Measurements from ENCODE around the gene LIN52.

The LIN52 gene, protein sequence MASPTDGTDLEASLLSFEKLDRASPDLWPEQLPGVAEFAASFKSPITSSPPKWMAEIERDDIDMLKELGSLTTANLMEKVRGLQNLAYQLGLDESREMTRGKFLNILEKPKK

DNA sequence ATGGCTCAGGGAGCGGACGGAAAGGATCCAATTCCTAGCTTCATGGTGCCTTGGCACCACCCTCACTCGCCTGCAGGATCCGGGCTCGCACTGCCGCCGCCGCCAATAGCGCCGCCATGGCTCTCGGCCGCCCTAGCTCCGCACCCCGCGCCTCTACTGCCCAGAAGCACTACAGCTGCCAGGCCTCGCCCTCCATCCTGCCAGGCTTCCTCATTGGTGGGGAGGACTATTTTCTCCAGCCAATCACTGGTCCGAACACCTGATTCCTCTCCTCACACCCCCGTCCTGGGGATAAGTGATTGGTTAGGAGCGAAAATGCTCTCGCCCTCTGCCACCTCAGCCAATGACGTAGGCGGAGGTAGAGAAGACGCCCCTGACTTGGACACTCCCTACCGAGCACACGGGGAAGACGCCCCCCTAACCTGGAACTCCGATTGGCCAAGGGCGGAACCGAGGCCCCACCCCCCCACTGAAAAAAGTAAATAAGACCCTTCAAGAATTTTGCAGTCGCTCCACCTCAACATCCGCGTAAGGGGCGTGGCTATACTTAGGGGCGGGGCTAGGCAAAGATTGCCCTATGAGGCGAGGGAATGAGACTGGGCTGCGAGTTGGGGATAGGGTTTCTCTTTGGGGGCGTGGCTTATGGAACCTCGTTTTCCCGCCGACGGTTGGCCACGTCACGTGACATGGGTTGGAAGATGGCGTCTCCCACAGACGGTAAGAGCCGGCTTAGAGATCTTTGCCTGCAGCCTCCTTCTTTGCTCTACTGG lies at the start of gene LIN52, which contains the start of gene ALDH6A1:
TSS of gene LIN52 (plus strand) at position 680 of the 770 bp plus-strand sequence. CDS start at position 699, 19 bp downstream.
TSS of gene ALDH6A1 (minus strand) at position 177 of the 770 bp plus-strand sequence. CDS start at position 118, 59 bp downstream.
- DNase-seq (ENCODE audit: low read depth): peak; percentile 100

DNA sequence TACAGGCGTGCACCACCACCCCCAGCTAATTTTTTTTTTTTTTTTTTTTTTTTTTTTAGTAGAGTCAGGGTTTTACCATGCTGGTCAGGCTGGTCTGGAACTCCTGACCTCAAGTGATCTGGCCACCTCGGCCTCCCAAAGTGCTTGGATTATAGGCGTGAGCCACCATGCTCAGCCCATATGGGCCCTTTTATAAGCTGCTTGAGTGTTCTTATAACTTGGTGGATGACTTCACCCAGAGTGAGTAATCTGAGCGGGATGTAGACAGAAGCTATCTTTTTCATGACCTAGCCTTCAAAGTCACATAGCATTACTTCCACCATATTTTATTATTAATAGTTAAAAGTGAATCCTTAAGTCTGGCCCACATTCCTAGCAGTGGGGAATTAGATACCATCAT lies 49.2 kb upstream of the LIN52 start:
- peak; percentile 83 for DNase-seq (ENCODE audit: low read depth)

DNA sequence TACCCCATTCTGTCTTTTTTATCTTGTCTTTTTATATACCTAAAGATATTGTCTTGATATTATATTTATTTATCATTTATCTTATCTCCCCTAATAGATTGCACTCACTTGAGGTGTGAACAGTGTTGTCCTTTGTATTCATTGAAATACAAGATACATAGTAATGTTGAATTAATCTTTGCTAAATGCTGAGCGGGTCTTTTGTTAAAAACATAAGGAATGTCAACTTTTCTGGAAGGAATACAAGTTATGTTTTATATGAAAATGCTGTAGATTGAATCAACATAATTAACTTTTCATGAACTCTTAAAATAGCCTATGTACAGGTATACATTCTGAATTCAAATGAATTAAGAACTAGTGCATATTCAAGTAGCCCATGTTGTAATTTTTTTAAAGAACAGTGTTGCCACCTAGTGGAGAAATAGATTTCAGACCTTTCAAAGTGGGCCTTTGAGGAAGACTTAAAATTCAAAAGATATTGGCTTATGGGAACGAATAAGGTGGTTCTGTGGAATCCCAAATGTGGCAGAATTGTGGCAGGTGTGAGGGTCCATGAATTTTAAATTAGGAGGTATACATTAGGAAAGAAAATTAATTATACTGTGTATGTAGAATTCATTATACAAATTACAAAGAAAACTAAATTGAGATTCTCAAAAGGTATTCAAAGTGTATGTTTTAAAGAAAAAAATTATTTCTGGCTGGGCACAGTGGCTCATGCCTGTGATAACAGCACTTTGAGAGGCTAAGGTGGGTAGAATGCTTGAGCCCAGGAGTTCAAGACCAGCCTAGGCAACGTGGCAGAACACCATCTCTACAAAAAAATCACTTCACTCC lies 46.5 kb upstream of the LIN52 start:
- DNase-seq (ENCODE audit: low read depth): peak; percentile 64

DNA sequence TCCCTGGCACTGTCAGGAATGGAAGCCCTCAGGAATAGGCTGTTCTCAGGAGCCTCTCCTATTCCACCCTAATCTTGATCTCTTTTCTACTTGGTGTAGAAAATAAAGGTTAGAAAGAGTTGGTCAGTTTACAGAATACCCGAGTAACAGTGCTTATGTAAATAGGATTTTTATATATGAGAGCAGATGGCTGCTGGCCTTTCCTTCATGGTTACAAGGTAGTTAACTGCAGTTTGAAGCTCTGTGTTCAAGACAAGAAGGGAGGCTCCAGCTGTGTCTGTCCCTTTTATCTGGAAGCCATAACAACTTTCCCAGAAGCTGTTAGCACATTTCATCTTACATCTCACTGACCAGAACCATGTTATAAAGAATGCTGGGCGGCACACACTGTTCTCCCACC lies 42.5 kb upstream of the LIN52 start:
- no peak for DNase-seq (ENCODE audit: low read depth)

DNA sequence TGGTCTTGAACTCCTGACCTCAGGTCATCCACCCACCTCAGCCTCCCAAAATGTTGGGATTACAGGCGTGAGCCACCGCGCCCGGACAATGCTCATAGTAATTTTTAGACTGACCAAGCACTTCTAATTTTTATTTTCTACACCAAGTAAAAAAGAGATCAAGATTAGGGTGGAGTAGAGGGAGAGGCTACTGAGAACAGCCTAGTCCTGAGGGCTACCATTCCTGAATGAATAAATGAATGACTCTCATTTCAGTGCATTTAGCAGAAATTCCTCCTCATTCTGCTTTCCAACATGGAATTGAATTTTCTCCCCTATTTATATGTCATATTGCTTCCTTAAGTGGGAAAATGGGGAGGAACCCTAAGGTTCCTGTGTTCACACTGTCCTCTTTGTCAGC lies 39.2 kb upstream of the LIN52 start:
- no peak for DNase-seq (ENCODE audit: low read depth)

DNA sequence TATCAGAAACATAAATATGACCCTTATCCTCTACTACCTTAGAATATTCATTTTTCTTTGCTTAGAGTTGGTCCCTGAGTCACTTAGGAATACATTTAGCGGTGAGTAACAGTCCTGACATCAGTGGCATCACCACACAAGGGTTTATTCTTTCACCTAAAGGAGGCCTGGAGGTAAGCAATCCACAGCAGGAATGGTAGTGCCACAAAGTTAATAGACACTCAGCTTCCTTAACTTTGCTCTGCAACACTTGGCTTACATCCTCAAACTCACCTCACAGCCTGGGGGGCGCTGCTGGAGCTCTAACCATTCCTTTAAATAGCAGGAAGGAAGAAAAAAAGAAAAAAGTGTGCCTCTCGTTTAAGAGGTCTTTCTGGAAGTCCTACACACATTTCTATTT lies 36.5 kb upstream of the LIN52 start:
- DNase-seq (ENCODE audit: low read depth): no peak

DNA sequence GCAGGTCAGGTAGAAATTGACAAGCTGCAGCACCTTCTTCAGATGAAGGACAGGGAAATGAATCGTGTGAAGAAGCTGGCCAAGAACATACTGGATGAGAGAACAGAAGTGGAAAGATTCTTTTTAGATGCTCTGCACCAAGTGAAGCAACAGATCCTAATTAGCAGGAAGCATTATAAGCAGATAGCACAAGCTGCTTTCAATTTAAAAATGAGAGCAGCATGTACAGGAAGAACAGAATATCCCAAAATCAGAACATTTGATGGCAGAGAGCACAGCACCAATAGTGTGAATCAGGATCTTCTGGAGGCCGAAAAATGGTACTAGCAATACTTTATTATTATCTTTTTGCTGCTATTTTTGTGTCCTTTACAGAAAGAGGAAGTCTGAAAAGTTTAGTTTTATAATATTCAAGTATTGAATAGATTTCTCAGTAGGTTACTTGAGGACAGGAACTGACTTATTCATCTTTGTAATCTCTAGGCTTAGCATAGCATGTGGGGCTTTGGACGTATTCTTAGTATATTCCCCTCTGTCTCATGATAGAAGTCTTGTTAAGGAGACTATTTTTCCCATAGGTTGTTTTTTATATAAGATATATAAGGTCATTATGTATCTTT lies 34.8 kb upstream of the LIN52 start:
- peak; percentile 46 for DNase-seq (ENCODE audit: low read depth)

DNA sequence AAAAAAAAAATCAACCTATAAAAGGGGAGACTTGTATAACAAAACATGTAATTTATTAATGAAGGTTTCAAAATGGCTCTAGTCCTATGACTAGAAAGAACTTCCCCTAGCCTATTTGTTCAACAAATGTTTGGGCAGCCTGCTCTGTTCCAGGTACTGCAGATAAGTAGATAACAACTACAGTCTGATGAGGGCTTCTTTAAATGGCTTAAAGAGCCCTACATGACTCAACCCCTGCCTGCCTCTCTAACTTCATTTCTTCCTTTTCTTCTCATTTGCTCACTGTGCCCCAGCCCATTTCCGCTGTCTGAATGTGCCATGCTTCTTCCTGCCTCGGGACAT lies 22.0 kb upstream of the LIN52 start:
- no peak for DNase-seq (ENCODE audit: low read depth)

DNA sequence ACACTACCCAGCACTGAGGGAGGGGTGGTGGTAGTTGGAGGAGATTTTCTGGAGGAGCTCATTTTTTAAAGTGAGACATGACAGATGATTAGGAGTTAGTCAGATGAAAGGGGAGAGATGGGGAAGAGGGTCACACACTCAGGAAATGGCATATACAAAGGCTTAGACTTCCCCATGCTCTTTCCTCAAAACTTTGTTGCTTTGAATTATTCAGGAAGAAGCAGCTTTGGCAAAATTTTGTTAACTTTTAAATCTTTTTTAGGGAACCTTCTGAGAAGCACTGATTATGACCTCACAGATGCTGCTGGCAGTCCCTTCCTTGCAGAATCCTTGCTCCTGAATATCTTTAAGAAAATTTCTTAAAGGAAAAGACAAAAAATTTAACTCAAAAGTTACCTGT lies 20.3 kb upstream of the LIN52 start:
- no peak for DNase-seq (ENCODE audit: low read depth)

DNA sequence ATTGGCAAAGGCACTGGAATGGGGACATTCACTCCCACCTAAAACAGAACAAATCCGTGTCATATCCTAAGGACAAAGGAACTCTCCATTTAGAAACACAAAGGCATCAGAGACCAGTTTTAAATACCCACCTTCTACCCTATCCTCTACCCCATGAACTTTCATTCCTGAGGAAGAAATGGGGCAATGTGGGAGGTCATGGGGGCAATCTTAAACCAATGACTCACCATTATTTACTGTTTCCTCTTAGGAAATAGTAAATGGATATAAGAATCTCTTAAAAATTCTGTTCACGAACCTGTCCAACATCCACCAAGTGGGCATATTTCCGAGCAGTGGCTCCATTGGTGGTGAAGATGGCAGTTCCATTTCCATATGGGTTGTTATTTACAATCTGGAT lies 19.9 kb upstream of the LIN52 start:
- DNase-seq (ENCODE audit: low read depth): peak; percentile 58

DNA sequence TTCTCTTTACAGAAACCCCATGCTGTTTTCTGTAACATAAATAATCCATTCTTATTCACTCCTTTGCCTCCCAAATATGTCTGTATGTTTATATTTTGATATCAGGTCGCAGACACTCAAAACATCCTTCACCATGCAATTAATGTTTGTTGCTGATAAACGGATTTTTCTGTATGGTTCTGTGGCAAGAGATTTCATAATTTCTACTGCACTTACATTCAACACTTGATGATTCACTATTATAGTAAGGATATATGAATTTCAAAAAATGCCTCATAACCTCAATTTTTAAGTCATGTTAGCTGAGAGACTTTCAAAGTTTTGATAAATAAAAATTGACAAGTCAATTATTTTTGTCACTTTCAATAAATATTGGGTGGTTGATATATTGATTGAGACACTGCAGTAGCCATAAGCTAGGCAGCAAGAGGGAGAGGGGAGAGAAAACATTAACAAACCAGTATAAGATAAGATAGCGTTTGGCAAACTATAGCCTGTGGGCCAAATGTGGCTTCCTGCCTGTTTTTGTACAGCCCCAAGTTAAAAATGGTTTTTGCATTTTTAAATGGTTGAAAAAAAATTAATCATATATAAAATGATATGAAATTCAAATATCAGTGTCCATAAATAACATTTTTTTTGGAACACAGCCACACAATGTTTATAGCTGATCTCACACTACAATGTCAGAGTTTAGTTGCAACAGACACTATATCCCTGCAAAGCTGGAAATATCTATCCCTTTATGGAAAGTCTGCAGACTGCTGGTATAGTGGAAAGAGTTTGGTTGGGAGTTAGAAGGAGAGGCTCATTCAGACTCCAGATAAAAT lies 18.8 kb upstream of the LIN52 start:
- peak; percentile 80 for DNase-seq (ENCODE audit: low read depth)

DNA sequence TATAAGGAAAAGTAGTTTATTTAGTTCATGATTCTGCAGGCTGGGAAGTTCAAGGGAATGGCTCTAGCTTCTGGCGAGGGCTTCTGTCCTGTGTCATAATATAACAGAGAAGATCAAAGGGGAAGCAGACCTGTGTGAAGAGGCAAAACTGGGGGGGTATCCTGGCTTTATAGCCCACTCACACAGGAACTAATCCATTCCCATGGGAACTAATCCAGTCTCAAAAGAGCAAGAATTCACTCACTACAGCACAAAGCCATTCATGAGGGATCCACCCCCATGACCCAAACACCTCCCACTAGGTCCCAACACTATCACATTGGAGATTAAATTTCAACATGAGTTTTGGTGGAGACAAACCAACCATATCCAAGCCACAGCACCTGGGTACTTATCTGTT lies 7.4 kb upstream of the LIN52 start:
- DNase-seq (ENCODE audit: low read depth): no peak

DNA sequence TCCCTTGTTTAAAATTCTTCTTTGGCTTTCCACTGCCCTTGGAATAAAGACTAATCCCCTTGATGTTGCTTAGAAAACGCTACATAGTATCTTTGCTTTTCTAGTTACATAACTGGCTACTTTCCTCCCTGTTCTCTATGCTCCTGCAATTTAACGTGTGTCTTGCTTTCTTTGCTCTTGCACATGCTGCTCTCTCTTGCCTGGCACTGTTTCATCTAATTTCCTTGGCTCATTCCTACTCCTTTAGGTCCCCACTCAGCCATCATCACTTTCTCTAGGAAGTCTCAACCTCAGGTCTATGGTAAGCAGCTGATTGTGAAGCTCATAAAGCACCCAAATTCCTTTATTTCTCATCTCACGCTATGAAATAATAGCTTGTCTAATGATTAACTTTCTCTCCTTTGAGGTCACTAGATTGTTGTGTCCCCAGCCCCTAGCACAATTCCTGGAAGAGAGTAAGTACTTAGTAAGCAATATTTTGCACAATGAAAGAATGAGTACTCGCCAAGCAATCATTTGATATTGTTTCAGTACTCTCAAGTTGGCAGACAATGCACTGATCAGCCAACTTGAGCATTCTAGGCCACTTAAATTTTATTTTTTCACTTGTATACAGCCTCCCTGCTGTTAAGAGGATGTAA lies 3.8 kb upstream of the LIN52 start:
- no peak for DNase-seq (ENCODE audit: low read depth)

DNA sequence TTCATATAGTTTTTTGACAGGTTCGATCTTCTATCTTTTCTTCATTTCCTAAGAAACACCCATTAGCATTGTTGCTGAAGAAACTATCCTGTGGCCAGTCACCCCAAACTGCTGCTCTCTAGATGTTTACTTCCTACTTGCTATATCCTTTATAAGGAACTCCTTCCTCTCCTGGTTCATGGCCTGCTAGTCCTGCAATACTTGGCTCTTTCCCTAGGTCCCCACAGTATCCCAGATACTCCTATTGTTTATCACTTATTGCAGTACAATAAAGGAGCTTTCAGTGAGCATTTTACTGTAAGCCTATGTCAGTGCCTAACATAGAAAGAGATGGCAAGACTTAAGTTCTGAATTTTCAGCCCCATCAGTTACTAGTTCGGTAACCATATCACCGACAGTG lies 3.3 kb upstream of the LIN52 start:
- no peak for DNase-seq (ENCODE audit: low read depth)

DNA sequence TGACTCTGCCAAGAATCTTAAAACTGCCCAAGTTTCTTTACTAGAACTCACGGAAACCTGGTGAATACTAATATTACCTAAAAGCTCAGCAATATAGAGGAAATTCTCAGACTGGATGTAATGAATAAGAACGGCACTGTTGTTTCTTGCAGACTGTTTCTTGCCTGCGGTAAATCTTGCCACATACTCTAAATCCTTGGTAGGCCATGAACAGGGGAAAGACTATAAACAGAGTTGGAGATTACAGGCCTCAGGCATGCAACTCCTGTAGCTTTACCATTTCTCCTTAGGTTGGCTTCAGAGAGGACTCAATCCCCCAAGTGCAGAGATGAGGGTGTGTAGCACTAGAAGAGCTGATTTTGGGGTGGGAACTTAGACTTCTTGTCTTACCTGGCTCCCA lies 1.6 kb upstream of the LIN52 start:
- peak; percentile 49 for DNase-seq (ENCODE audit: low read depth)

DNA sequence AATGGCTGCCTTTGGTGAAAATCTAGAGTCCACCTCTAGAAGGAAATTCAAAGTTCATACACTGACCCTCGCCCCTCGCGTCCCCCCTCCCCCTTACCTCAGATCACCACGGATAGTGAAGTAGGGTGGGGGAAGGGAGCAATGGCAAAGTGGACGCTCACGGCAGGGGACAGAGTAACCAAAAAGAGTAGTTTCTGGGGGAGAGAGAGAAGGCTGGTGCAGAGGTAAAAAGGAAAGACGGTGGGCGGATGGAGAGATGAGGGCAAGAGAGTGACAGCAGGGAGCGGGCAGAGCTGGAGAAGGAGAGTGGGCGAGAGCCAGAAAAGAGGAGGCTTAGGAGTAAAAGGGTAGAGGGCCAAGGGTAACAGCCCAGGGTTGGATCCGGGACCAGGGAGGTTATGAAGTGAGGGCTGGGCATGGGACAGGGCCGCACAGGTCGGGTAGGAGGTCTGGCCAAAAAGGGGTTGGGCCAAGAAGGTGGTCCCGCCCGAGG lies 926 bp upstream of the LIN52 start:
- DNase-seq (ENCODE audit: low read depth): no peak

DNA sequence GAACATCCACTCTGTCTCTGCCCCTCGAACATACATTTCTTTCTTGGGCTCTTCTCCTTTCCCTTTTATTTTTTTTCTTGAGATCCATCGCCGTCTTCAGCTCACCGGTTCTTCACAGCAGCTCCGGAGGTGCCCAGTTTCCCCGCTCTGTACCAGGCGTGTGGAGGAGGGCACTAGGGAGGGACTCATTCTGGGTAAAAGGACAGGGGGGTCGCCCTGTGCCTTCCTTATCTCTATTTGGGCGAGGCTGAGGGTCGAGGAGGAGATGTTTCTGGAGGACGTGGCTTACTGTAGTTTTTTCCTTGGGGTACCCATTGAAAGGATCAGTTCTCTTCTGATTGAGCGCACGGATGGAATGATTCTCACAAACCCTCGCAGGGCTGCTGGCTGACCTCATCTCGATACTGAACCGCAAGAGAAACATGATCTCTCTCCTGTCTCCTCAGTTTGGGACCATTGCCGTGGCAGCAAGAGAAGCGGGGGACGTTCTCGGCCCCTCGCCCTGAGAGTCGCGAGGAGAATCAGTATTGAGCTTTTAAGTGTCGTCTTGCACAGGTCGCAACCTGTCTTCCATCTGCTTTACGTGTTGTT lies 386 bp downstream of the LIN52 start:
- DNase-seq (ENCODE audit: low read depth): peak; percentile 77

DNA sequence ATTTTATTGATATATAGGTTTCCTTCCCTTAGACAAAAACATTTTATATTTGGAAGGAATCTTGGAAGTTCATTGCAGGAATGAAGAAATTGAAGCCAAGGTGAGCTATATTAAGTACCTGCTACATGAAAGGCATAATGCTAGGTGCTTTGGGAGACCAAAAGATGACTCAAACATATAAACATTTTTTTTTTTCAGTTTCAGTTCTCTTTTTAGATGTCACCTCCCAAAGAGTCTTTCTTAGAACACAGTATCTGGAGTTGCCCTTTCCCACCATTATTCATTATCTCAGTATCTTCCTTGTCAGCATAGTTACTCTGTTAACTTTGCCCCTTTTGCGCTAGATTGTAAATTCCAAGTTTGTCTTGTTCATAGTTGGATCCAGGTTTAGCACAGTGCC lies 1.1 kb downstream of the LIN52 start:
- no peak for DNase-seq (ENCODE audit: low read depth)

DNA sequence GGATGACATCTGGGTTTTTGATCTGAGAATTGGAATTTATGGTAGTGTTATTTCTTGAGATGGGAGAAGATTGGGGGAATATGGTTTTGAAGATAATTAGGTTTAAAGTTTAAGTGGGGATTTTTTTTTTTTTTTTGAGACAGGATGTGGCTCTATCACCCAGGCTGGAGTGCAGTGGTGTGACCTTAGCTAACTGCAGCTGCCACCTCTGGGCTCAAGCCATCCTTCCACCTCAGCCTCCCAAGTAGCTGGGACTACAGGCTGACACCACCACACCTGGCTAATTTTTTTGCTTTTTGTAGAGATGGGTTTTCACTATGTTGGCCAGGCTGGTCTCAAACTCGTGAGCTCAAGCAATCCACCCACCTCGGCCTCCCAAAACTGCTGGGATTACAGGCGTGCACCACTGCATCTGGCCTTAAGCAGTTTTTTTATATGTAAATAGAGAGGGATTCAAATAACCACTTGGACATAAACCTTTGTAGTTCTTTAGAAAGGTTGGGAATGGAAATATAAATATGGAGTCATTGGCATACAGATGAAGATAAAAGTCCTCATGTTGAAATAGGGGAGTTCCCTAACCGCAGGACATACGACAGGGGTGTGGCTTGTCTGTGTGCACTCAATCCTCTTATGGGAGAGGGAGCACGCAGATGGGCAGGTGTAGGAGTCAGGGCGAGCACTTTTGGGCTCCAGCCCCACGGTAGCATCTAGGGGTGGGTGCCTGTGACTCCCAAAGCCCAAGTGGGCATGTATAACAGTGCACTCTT lies 4.7 kb downstream of the LIN52 start:
- DNase-seq (ENCODE audit: low read depth): no peak

DNA sequence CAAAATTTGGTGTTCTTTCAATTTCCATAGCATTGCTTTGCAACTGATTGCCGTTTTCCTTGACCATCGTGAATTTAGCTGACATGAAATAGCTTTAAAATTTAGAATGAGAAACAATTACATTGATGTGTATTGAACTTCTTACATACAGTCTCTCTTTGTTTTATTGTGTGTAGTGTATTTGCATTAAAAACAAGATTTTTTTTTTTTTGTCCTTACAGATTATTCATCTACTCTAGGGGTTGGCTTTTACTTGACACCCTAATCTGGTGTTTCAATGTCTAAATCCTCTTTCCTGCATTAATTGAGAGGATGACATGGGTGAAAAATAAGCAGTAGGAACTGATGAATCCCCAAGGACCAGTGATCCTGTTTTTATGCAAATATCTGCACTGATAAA lies 20.6 kb downstream of the LIN52 start:
- no peak for DNase-seq (ENCODE audit: low read depth)
